ENCODE results near the gene IRF6.

Gene IRF6

GRCh38 chr1:209747580-209748262 is 58.2 kb downstream of the IRF6 start:
- TF ChIP-seq TOX (CRISPR knock-in tag; IDR thresholded peaks at IDR 0.05; ENCODE audit: borderline replicate concordance) (no peak), ZNF8 (CRISPR knock-in tag; IDR thresholded peaks at IDR 0.05) (no peak), PATZ1 (CRISPR knock-in tag; IDR thresholded peaks at IDR 0.05; ENCODE audit: borderline replicate concordance) (no peak), RARB (CRISPR knock-in tag; IDR thresholded peaks at IDR 0.05) (no peak), ISL1 (CRISPR knock-in tag; IDR thresholded peaks at IDR 0.05) (no peak), ZNF565 (CRISPR knock-in tag; conservative IDR thresholded peaks at IDR 0.05; ENCODE audit: low read depth) (no peak), ZFP3 (CRISPR knock-in tag; IDR thresholded peaks at IDR 0.05) (no peak)
- TF ChIP-seq, protein P1, sequence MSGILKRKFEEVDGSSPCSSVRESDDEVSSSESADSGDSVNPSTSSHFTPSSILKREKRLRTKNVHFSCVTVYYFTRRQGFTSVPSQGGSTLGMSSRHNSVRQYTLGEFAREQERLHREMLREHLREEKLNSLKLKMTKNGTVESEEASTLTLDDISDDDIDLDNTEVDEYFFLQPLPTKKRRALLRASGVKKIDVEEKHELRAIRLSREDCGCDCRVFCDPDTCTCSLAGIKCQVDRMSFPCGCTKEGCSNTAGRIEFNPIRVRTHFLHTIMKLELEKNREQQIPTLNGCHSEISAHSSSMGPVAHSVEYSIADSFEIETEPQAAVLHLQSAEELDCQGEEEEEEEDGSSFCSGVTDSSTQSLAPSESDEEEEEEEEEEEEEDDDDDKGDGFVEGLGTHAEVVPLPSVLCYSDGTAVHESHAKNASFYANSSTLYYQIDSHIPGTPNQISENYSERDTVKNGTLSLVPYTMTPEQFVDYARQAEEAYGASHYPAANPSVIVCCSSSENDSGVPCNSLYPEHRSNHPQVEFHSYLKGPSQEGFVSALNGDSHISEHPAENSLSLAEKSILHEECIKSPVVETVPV (CRISPR knock-in tag; IDR thresholded peaks at IDR 0.05), result no peak
- no peak for ATAC-seq

- no peak for ATAC-seq
- TF ChIP-seq, protein P1 (CRISPR knock-in tag; IDR thresholded peaks at IDR 0.05), result no peak
- TF ChIP-seq, protein P2, sequence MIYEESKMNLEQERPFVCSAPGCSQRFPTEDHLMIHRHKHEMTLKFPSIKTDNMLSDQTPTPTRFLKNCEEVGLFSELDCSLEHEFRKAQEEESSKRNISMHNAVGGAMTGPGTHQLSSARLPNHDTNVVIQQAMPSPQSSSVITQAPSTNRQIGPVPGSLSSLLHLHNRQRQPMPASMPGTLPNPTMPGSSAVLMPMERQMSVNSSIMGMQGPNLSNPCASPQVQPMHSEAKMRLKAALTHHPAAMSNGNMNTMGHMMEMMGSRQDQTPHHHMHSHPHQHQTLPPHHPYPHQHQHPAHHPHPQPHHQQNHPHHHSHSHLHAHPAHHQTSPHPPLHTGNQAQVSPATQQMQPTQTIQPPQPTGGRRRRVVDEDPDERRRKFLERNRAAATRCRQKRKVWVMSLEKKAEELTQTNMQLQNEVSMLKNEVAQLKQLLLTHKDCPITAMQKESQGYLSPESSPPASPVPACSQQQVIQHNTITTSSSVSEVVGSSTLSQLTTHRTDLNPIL (CRISPR knock-in tag; IDR thresholded peaks at IDR 0.05; ENCODE audit: low read depth), result no peak
- TF ChIP-seq OSR1 (CRISPR knock-in tag; IDR thresholded peaks at IDR 0.05) (no peak), ZFP30 (CRISPR knock-in tag; IDR thresholded peaks at IDR 0.05) (no peak), BACH2 (CRISPR knock-in tag; IDR thresholded peaks at IDR 0.05; ENCODE audit: borderline replicate concordance) (no peak), PATZ1 (CRISPR knock-in tag; IDR thresholded peaks at IDR 0.05; ENCODE audit: borderline replicate concordance) (no peak), ZNF565 (CRISPR knock-in tag; conservative IDR thresholded peaks at IDR 0.05; ENCODE audit: low read depth) (no peak), TCF4 (CRISPR knock-in tag; IDR thresholded peaks at IDR 0.05; ENCODE audit: borderline replicate concordance) (no peak), PPARA (CRISPR knock-in tag; IDR thresholded peaks at IDR 0.05; ENCODE audit: borderline replicate concordance) (no peak), POU6F1 (CRISPR knock-in tag; IDR thresholded peaks at IDR 0.05; ENCODE audit: borderline replicate concordance, low read depth) (no peak), GLIS3 (CRISPR knock-in tag; IDR thresholded peaks at IDR 0.05) (no peak), CSDC2 (CRISPR knock-in tag; IDR thresholded peaks at IDR 0.05) (no peak), ARNTL (CRISPR knock-in tag; IDR thresholded peaks at IDR 0.05; ENCODE audit: borderline replicate concordance, low read depth) (no peak), ESRRG (CRISPR knock-in tag; IDR thresholded peaks at IDR 0.05) (no peak), ZFP3 (CRISPR knock-in tag; IDR thresholded peaks at IDR 0.05) (no peak)
Observed at GRCh38 chr1:209746451-209747165, 59.3 kb downstream of the IRF6 start.

Measured in SK-N-SH treated with all-trans-retinoic acid at 6 μM for 48 hours (cell line).